ENCODE results near the gene RIN3. TPM values are rescaled to one million over a fixed set of nuclear protein-coding genes. Genes with fewer than 3 reads are reported as not detected.

Gene RIN3
- total and polyA plus RNA-seq, 4 donors = 5.0 to 15.6 (median 9.0) TPM

DNA sequence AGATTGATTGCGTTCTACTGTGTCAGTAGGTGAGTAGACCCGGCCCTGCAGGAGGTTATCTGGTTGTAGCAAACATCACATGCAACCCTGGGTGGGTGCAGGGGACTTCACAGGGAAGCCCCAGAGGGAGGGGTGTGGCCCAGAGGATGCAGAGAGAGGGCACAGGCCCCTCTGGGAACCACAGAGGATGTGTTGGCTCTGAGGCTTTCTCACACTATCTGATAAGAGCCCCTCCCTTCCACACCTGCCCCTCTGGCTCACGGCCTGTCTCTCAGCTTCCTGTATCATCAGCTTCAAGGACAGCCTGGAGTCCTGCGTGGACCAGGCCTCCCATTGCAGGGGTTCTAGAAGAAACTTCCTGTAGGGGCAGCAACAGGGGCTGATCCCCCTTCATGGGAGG lies 101.9 kb downstream of the RIN3 start (continued):
- TF ChIP-seq, protein P1, sequence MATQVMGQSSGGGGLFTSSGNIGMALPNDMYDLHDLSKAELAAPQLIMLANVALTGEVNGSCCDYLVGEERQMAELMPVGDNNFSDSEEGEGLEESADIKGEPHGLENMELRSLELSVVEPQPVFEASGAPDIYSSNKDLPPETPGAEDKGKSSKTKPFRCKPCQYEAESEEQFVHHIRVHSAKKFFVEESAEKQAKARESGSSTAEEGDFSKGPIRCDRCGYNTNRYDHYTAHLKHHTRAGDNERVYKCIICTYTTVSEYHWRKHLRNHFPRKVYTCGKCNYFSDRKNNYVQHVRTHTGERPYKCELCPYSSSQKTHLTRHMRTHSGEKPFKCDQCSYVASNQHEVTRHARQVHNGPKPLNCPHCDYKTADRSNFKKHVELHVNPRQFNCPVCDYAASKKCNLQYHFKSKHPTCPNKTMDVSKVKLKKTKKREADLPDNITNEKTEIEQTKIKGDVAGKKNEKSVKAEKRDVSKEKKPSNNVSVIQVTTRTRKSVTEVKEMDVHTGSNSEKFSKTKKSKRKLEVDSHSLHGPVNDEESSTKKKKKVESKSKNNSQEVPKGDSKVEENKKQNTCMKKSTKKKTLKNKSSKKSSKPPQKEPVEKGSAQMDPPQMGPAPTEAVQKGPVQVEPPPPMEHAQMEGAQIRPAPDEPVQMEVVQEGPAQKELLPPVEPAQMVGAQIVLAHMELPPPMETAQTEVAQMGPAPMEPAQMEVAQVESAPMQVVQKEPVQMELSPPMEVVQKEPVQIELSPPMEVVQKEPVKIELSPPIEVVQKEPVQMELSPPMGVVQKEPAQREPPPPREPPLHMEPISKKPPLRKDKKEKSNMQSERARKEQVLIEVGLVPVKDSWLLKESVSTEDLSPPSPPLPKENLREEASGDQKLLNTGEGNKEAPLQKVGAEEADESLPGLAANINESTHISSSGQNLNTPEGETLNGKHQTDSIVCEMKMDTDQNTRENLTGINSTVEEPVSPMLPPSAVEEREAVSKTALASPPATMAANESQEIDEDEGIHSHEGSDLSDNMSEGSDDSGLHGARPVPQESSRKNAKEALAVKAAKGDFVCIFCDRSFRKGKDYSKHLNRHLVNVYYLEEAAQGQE (IDR thresholded peaks at IDR 0.05) = no peak
- TF ChIP-seq SP1 (IDR thresholded peaks at IDR 0.05) = no peak

DNA sequence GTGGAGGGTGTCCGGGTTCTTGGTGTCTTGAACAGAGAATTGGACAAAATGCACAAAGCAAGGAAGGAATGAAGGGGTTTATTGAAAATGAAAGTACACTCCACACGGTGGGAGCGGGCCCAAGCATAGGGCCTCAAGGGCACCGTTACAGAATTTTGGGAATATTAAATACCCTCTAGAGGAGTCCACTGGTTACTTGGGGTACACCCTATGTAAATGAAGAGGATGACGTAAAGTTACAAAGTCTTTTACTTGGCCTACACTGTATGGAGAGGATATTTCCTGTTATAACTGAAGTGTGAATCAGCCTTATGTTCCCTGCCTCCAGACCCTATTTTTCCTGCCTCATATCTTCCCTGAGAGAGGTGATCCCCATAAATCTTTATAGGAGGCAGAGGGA lies 102.6 kb downstream of the RIN3 start:
- WGBS = 95% methylated on average over 5 of the region's 5 CpGs

DNA sequence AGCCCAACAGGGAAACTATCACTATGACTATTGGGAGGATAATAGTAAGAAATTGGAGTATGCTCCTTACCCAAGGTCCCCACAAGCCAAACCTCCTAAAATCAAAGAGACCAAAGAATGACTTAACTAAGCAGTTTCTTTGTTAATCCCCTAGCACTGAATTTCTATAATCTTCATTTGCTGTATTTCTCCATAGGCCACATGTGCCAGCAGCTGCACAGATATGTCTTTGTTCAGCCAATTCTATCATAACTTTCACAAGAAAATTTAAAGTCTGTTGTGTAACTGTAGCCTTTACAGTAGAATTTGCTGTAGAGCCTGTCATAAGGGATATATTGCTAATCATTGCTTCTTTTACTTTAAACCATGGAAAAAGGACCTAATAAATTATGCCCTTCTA lies 104.0 kb downstream of the RIN3 start:
- peaks cover 0 to 5% (median under 1%) of the 10 kb centered on the region in 4 donors for H3K36me3 ChIP-seq (ENCODE audit: control insufficient read depth in 4 of 4, insufficient read depth in 3 of 4, low read depth in 1 of 4, low read length in 3 of 4)
- H3K4me3 ChIP-seq (ENCODE audit: low read depth in 1 of 3, low read length in 3 of 3) = no peak overlapping the region
- TF ChIP-seq EGR1 (IDR thresholded peaks at IDR 0.05; ENCODE audit: low read depth in 2 of 2) = no peak
- no peak for TF ChIP-seq HNF4A (conservative IDR thresholded peaks at IDR 0.05)
- DNase-seq (ENCODE audit: low spot score) = no peak
- no peak overlapping the region for H3K27ac ChIP-seq (ENCODE audit: low read depth in 1 of 2, low read length in 2 of 2)
- H3K27me3 ChIP-seq (ENCODE audit: control insufficient read depth in 4 of 4, insufficient read depth in 4 of 4, low read length in 3 of 4) = no peaks in the 10 kb centered on the region
- no peaks in the 10 kb centered on the region for H3K4me1 ChIP-seq (ENCODE audit: control insufficient read depth in 4 of 4, insufficient read depth in 4 of 4, low read length in 3 of 4)
- no peak overlapping the region for H3K9ac ChIP-seq (ENCODE audit: low read depth in 1 of 2, low read length in 2 of 2)
- peaks cover 0 to 8% (median 1%) of the 10 kb centered on the region in 4 donors for H3K9me3 ChIP-seq (ENCODE audit: control insufficient read depth in 4 of 4, low read length in 3 of 4)

More for the DNA sequence above, 102.6 kb downstream of the RIN3 start:
- no peaks in the 10 kb centered on the region for H3K9me3 ChIP-seq (ENCODE audit: control insufficient read depth in 4 of 4, low read length in 3 of 4)
- DNase-seq (ENCODE audit: low spot score) = no peak
- H3K27me3 ChIP-seq (ENCODE audit: control insufficient read depth in 4 of 4, insufficient read depth in 4 of 4, low read length in 3 of 4) = no peaks in the 10 kb centered on the region
- H3K9ac ChIP-seq (ENCODE audit: low read depth in 1 of 2, low read length in 2 of 2) = no peak overlapping the region
- no peak overlapping the region for H3K27ac ChIP-seq (ENCODE audit: low read depth in 1 of 2, low read length in 2 of 2)
- no peaks in the 10 kb centered on the region for H3K4me1 ChIP-seq (ENCODE audit: control insufficient read depth in 4 of 4, insufficient read depth in 4 of 4, low read length in 3 of 4)
- no peak for TF ChIP-seq GABPA (IDR thresholded peaks at IDR 0.05 in 1 of 2, conservative IDR thresholded peaks at IDR 0.05 in 1 of 2)
- TF ChIP-seq, protein P1 (IDR thresholded peaks at IDR 0.05) = no peak
- no peak for TF ChIP-seq TAF1 (conservative IDR thresholded peaks at IDR 0.05)
- no peak overlapping the region for H3K4me3 ChIP-seq (ENCODE audit: low read depth in 1 of 3, low read length in 3 of 3)
- H3K36me3 ChIP-seq (ENCODE audit: control insufficient read depth in 4 of 4, insufficient read depth in 3 of 4, low read depth in 1 of 4, low read length in 3 of 4) = peaks cover 0 to 3% (median 1%) of the 10 kb centered on the region in 4 donors

Data from liver (tissue), 9 donors.